DOHH2 (cell line): ENCODE results near the gene EPS8.

Experiments used
- H3F3A ChIP-seq: fragments of 200-600 bp; sonication (generic), shearing (Covaris generic); 2 replicates; pipeline ENCODE4 v1.6.0; 2016; ENCODE audit warnings: antibody characterized with exemption, mild to moderate bottlenecking; ENCODE audit not compliant: control insufficient read depth, insufficient read depth
- H3K27ac ChIP-seq: fragments of 200-600 bp; sonication (generic); 2 replicates; pipeline ENCODE4 v1.5.1; 2014; ENCODE audit warnings: low read depth, mild to moderate bottlenecking, low read length, moderate library complexity
- H3K27me3 ChIP-seq: fragments of 200-600 bp; sonication (generic); 2 replicates; pipeline ENCODE4 v1.6.1; 2014; ENCODE audit warnings: mild to moderate bottlenecking, low read length, mixed read lengths; ENCODE audit not compliant: control insufficient read depth
- H3K36me3 ChIP-seq: fragments of 200-600 bp; sonication (generic); 2 replicates; pipeline ENCODE4 v1.6.1; 2014; ENCODE audit warnings: mild to moderate bottlenecking, low read length, moderate library complexity, mixed read lengths; ENCODE audit not compliant: control insufficient read depth
- H3K4me1 ChIP-seq: fragments of 200-600 bp; sonication (generic); 2 replicates; pipeline ENCODE4 v1.6.1; 2014; ENCODE audit warnings: mild to moderate bottlenecking, low read length, mixed read lengths; ENCODE audit not compliant: control insufficient read depth
- H3K4me2 ChIP-seq: fragments of 200-600 bp; sonication (generic); 2 replicates; pipeline ENCODE4 v1.6.0; 2014; ENCODE audit warnings: mild to moderate bottlenecking, low read length, moderate library complexity
- H3K4me3 ChIP-seq: fragments of 200-600 bp; sonication (generic); 2 replicates; pipeline ENCODE4 v1.5.1; 2014; ENCODE audit warnings: mild to moderate bottlenecking, low read length, mixed read lengths
- H3K79me2 ChIP-seq: fragments of 200-600 bp; sonication (generic); 2 replicates; pipeline ENCODE4 v1.6.1; 2014; ENCODE audit warnings: mild to moderate bottlenecking, low read length, mixed read lengths; ENCODE audit not compliant: control insufficient read depth
- H3K9me2 ChIP-seq: fragments of 200-600 bp; sonication (generic); replicated peaks from 2 replicates; pipeline ENCODE4 v1.6.1; 2014; ENCODE audit warnings: mild to moderate bottlenecking, low read length, mixed read lengths; ENCODE audit not compliant: control insufficient read depth
- H3K9me3 ChIP-seq: fragments of 200-600 bp; sonication (generic); 2 replicates; pipeline ENCODE4 v1.6.1; 2014; ENCODE audit warnings: antibody characterized with exemption, low read length, mixed read lengths; ENCODE audit not compliant: control insufficient read depth, insufficient read depth
- H4K20me1 ChIP-seq: fragments of 200-600 bp; sonication (generic); 2 replicates; pipeline ENCODE4 v1.6.0; 2014; ENCODE audit warnings: low read depth, mild to moderate bottlenecking, antibody characterized with exemption, low read length, moderate library complexity; ENCODE audit not compliant: control insufficient read depth, insufficient read depth
- EZH2phosphoT487 ChIP-seq: fragments of 200-600 bp; sonication (generic); IDR thresholded peaks from 2 replicates; pipeline ENCODE4 v1.6.1; 2017; ENCODE audit warnings: borderline replicate concordance, mild to moderate bottlenecking, antibody characterized with exemption, low read length, moderate library complexity, mixed read lengths
- TF ChIP-seq, protein P1 (sequence below): fragments of 200-600 bp; sonication (generic); IDR thresholded peaks from one replicate; pipeline ENCODE4 v1.5.1; 2014; ENCODE audit warnings: antibody characterized with exemption, mild to moderate bottlenecking, low read depth, low read length; ENCODE audit not compliant: poor library complexity, severe bottlenecking

EPS8 gene

DNA sequence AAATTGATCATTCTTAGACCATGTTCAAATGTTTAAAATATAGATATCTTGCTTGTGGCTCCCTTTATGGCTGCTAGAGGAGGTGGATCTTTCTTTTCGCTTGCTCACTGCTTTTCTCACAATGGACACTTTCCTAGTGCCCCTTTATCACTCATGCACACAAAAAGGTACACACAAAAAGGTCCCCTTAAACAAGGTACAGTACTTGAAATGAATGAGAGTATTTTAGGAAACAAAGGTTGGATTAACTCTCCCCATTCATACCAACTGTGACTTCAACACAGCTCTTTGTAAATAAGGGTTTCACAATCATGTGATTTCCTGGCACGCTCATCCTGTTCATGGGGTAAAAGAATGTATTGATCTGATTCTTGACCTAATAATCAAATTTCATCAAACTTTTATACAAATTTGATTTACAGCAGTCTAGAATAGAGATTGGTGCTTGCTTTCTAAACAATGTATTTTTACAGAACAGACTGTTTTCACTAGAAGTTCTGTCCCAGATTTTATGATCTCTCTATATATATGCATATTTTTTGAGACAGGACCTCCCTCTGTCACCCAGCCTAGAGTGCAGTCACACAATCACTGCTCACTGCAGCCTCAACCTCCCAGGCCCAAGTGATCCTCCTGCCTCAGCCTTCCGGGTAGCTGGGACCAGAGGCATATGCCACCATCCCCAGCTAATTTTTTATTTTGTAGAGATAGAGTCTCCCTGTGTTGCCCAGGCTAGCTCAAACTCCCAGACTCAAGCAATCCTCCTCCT is 34.4 kb upstream of the EPS8 start:
- no peaks in the 10 kb centered on the region for H3K9me2 ChIP-seq
- H3K36me3 ChIP-seq = no peaks in the 10 kb centered on the region
- no peaks in the 10 kb centered on the region for H4K20me1 ChIP-seq
- no peak overlapping the region for H3K27ac ChIP-seq
- no peaks in the 10 kb centered on the region for H3K27me3 ChIP-seq
- no peak for TF ChIP-seq EZH2phosphoT487
- TF ChIP-seq, protein P1, sequence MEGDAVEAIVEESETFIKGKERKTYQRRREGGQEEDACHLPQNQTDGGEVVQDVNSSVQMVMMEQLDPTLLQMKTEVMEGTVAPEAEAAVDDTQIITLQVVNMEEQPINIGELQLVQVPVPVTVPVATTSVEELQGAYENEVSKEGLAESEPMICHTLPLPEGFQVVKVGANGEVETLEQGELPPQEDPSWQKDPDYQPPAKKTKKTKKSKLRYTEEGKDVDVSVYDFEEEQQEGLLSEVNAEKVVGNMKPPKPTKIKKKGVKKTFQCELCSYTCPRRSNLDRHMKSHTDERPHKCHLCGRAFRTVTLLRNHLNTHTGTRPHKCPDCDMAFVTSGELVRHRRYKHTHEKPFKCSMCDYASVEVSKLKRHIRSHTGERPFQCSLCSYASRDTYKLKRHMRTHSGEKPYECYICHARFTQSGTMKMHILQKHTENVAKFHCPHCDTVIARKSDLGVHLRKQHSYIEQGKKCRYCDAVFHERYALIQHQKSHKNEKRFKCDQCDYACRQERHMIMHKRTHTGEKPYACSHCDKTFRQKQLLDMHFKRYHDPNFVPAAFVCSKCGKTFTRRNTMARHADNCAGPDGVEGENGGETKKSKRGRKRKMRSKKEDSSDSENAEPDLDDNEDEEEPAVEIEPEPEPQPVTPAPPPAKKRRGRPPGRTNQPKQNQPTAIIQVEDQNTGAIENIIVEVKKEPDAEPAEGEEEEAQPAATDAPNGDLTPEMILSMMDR = no peak
- no peaks in the 10 kb centered on the region for H3F3A ChIP-seq
- H3K4me1 ChIP-seq = no peaks in the 10 kb centered on the region
- H3K9me3 ChIP-seq = no peaks in the 10 kb centered on the region
- no peak overlapping the region for H3K4me3 ChIP-seq
- no peaks in the 10 kb centered on the region for H3K79me2 ChIP-seq
- H3K4me2 ChIP-seq = no peak overlapping the region

GRCh38 chr12:15819644-15820437 is 30.7 kb upstream of the EPS8 start:
- Histone ChIP-seq H3K27ac (no peak overlapping the region), H3K9me3 (no peaks in the 10 kb centered on the region), H3K4me2 (no peak overlapping the region), H3K9me2 (no peaks in the 10 kb centered on the region), H3K4me3 (no peak overlapping the region), H3F3A (no peaks in the 10 kb centered on the region), H3K79me2 (no peaks in the 10 kb centered on the region), H3K36me3 (no peaks in the 10 kb centered on the region), H3K4me1 (no peaks in the 10 kb centered on the region), H3K27me3 (no peaks in the 10 kb centered on the region), H4K20me1 (no peaks in the 10 kb centered on the region)
- TF ChIP-seq, protein P1 = no peak
- TF ChIP-seq EZH2phosphoT487 = no peak

GRCh38 chr12:15818418-15818817 is 29.2 kb upstream of the EPS8 start:
- no peak overlapping the region for H3K4me3 ChIP-seq
- H3K79me2 ChIP-seq = no peaks in the 10 kb centered on the region
- no peak overlapping the region for H3K27ac ChIP-seq
- H3K36me3 ChIP-seq = no peaks in the 10 kb centered on the region
- H3K4me2 ChIP-seq = no peak overlapping the region
- H3K9me3 ChIP-seq = no peaks in the 10 kb centered on the region
- no peaks in the 10 kb centered on the region for H3K4me1 ChIP-seq
- TF ChIP-seq, protein P1 = no peak
- no peak for TF ChIP-seq EZH2phosphoT487
- no peaks in the 10 kb centered on the region for H3F3A ChIP-seq
- no peaks in the 10 kb centered on the region for H3K27me3 ChIP-seq
- no peaks in the 10 kb centered on the region for H4K20me1 ChIP-seq
- no peaks in the 10 kb centered on the region for H3K9me2 ChIP-seq
